Panc1 (cell line): ENCODE results near the gene CAMK1D.

Experiments
- CTCF ChIP-seq: fragments of 450-650 bp; IDR thresholded peaks from 2 replicates; pipeline ENCODE4 v1.5.1; 2017; ENCODE audit warnings: mild to moderate bottlenecking
- POLR2AphosphoS5 ChIP-seq: IDR thresholded peaks from 2 replicates; pipeline ENCODE4 v1.6.1; 2012; ENCODE audit warnings: mild to moderate bottlenecking, low read depth, low read length, moderate library complexity
- SIN3A ChIP-seq: IDR thresholded peaks from 2 replicates; pipeline ENCODE4 v1.6.1; 2012; ENCODE audit warnings: low read depth, mild to moderate bottlenecking, low read length, moderate library complexity, borderline replicate concordance; ENCODE audit not compliant: insufficient read depth

- TF ChIP-seq SIN3A (no peak), CTCF (no peak), POLR2AphosphoS5 (no peak)
Measured at GRCh38 chr10:12605580-12606405, 256.4 kb downstream of the CAMK1D start.
